GM19395 (cell line): ENCODE results near the gene NECTIN2.
"Not testable (repeated sequence)": the region's sequence is repeated elsewhere in the genome, so short reads cannot be mapped to it uniquely, and the experiment has no call there.

ENCODE experiments used
- ATAC-seq: cut with Tn5 transposase; IDR thresholded peaks from one replicate; pipeline ENCODE4 v1.9.1; 2021; ENCODE audit warnings: mild to moderate bottlenecking, moderate library complexity; ENCODE audit not compliant: unreplicated experiment

Gene NECTIN2

GRCh38 chr19:44848812-44849447, 2.8 kb downstream of the NECTIN2 start:
- no peak for ATAC-seq

GRCh38 chr19:44850641-44851109, 4.6 kb downstream of the NECTIN2 start:
- no peak for ATAC-seq

- ATAC-seq = no peak
Measured at GRCh38 chr19:44851427-44851826, 5.3 kb downstream of the NECTIN2 start.

GRCh38 chr19:44855606-44856005, 9.5 kb downstream of the NECTIN2 start:
- no peak for ATAC-seq

DNA sequence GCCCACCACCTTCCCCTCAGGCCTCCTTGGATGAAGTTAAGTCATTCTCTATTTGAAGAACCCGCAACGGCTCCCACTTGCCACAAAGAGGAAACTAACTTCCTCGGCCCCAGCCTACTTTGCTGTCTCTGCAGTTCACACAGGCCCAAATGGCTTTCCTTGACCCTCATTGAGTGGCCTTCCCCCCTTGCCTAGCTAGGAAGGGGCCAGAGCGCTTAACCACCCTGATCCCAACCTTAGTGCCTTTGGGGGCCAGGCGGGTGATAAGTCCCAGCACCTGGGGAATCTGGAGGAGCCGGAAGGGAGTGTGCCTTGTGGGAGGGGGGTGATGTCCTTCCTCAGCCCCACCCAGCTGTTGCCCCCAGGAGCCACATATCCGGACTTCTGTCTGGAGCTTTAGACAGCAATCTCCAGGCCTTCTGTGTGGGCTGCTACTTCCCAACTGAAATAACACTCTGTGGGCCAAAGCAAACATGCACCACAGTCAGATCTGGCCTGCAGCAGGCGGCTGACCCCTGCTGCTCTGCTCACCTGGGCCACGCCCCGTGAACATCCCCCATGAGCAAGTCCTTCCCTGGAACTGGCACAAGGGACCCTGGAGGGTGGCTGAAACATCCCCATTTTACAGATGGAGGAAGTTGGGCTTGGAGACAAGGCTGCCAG, 10.5 kb downstream of the NECTIN2 start:
- no peak for ATAC-seq

DNA sequence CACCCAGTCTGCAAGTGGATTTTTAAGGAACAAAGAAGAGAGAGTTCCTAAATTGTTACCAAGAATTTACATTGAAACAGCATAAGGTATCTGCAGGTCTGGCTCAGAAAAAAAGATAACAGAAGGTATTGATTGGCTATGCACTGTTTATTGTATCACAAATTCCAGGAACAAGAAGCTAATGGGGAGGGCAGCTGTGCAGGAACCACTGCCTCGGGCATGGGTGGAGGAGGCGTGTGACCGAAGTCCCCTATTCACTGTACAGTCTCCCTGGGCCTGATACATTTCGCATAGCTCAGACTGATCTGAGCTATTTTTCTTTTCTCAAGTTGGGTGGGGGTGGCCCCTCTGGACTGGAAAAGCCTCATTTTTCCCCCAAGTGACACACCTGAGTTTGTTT, 11.7 kb downstream of the NECTIN2 start:
- no peak for ATAC-seq

- not testable (repeated sequence) for ATAC-seq
Measured at GRCh38 chr19:44861576-44861975, 15.5 kb downstream of the NECTIN2 start.

GRCh38 chr19:44863990-44864389, 17.9 kb downstream of the NECTIN2 start:
- no peak for ATAC-seq

- ATAC-seq = no peak
Measured at GRCh38 chr19:44865196-44865767, 19.2 kb downstream of the NECTIN2 start.

DNA sequence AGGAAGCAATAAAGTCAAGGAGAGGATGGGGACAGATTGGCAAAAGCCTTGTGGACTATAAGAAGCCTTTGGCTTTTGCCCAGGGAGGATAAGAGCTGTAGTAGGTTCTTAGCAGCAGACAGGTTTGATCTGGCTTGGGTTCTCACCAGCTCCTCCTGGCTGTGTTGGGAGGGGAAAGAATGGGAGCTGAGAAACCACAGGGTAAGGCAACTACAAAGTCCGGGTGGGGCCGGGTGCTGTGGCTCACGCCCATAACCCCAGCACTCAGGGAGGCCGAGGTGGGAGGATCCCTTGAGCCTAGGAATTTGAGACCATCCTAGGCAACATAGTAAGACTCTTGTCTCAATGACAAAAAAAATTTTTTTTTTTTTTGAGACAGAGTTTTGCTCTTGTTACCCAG, 20.6 kb downstream of the NECTIN2 start:
- no peak for ATAC-seq

- ATAC-seq = no peak
Measured at GRCh38 chr19:44867578-44867977, 21.5 kb downstream of the NECTIN2 start.

DNA sequence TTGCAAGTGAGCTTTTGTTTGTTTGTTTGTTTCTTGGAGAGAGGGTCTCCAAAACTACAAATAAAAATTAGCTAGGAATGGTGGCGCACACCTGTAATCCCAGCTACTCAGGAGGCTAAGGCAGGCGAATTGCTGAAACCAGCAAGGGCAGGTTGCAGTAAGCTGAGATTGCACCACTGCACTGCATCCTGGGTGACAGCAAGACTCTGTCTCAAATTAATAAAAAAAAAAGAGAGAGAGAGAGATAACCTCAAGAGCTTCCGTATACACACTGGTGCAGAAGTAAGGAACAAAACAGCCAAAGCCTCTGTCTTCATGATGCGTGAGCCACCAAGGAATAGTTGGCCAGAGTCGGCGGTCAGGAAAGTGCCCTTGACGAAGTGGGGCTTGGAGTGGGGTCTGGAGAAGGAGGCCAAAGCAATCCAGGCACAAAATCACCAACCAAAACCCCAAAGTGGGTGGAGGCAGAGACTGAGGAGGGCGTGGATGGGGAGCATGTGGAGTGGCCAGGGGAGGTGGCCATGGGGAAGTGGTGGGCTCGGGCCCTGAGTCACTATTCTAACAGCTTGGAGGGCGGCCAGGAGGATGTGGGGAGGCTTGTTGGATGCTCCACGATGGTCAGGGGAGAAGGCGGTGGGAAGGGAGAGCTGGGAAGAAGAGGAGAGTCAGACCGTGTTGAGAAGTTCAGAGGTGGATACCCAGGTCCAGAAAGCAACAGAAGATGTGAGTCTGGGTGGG, 23.8 kb downstream of the NECTIN2 start:
- no peak for ATAC-seq

GRCh38 chr19:44871809-44872208, 25.7 kb downstream of the NECTIN2 start:
- ATAC-seq = no peak

DNA sequence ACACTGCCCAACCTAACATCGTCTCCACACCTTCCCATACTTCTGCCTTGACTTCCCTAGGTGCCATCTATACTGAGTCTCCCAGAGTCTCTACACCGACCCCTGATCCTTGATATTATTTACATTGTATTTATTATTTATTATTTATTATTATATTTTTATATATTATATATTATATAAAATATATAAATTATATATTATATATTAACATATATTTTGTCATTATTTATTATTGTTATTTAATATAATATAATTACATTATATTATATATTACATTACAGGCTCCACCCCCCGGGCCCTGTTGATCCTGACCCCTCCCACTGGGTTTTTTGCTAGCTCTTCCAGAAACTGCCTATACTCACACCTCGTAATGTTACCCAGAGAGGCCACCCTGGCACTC, 26.6 kb downstream of the NECTIN2 start:
- no peak for ATAC-seq

- no peak for ATAC-seq
Measured at GRCh38 chr19:44874317-44874716, 28.2 kb downstream of the NECTIN2 start.

GRCh38 chr19:44875666-44876451, 29.8 kb downstream of the NECTIN2 start:
- no peak for ATAC-seq

DNA sequence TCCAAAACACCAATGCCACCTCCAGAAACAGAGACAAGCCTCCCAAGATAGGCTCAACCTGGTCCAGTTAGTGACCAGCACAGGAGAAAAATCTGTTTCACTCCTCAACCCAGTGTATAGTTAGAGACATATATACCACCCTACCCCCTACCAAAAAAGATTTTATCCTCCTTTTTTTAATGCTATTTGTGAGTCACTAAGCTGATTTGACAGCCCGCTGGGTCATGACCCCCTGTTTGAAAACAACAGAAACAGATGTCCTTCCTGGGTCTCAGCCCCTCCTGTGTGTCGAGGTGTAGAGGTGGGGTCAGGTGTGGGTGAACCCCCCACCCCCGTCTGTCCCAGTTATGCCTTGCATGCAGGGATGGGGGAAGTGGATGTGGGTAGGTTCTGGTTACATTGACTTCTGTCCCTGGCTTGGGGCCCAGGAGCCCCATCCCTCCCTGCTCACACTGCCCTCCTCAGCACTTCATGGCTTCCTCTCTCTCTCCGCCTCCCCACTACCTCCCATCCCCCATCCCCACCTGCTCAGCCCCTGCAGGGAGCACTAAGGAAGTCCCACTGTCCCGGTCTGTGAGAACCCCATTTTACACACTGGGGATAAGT, 30.9 kb downstream of the NECTIN2 start:
- no peak for ATAC-seq

DNA sequence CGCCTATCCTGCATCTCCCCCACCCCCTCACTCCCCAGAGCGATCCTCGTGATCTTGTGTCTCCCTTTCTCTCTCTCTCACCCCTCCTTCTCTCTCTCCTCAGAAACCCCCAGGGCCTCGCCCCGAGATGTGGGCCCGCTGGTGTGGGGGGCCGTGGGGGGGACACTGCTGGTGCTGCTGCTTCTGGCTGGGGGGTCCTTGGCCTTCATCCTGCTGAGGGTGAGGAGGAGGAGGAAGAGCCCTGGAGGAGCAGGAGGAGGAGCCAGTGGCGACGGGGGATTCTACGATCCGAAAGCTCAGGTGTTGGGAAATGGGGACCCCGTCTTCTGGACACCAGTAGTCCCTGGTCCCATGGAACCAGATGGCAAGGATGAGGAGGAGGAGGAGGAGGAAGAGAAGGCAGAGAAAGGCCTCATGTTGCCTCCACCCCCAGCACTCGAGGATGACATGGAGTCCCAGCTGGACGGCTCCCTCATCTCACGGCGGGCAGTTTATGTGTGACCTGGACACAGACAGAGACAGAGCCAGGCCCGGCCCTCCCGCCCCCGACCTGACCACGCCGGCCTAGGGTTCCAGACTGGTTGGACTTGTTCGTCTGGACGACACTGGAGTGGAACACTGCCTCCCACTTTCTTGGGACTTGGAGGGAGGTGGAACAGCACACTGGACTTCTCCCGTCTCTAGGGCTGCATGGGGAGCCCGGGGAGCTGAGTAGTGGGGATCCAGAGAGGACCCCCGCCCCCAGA, 32.2 kb downstream of the NECTIN2 start:
- ATAC-seq = no peak

DNA sequence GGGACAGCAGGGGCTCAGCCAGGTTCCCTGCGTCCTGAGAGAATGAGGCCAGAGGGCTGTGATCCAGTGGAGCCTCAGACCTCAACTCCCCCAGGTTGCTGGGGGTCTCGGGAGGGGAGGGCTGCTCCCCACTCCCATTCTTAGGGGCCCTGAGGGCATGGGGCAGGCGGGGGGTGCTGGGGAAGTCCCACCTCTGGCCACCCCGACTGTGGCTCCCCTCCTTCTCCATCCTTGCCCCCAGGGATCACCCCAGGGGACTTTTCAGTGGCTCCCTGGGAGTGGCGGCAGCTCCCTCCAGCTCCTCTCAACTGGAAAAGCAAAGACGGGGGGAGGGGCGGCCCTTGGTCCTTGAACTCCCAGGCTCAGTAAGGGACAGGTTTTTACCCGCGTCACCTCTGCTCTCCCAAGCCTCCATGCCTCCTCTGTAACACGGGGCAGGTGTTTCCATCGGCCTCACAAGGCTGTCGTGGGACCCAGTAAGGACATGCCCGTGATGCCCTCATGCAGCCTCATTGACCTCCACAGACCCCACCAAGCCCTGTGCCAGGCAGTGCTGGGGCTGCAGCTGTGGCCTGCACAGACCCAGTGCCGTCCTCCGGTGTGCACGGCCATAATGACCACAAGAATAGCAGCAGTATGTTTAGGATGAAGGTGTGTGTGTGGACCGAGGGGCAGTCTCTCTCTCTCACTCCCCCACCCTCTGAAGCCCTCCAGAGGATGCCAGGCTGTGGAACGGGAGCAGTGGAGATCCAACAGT, 33.4 kb downstream of the NECTIN2 start:
- no peak for ATAC-seq
